Measurements from ENCODE around the gene SNAPIN.

The SNAPIN gene, protein sequence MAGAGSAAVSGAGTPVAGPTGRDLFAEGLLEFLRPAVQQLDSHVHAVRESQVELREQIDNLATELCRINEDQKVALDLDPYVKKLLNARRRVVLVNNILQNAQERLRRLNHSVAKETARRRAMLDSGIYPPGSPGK

DNA sequence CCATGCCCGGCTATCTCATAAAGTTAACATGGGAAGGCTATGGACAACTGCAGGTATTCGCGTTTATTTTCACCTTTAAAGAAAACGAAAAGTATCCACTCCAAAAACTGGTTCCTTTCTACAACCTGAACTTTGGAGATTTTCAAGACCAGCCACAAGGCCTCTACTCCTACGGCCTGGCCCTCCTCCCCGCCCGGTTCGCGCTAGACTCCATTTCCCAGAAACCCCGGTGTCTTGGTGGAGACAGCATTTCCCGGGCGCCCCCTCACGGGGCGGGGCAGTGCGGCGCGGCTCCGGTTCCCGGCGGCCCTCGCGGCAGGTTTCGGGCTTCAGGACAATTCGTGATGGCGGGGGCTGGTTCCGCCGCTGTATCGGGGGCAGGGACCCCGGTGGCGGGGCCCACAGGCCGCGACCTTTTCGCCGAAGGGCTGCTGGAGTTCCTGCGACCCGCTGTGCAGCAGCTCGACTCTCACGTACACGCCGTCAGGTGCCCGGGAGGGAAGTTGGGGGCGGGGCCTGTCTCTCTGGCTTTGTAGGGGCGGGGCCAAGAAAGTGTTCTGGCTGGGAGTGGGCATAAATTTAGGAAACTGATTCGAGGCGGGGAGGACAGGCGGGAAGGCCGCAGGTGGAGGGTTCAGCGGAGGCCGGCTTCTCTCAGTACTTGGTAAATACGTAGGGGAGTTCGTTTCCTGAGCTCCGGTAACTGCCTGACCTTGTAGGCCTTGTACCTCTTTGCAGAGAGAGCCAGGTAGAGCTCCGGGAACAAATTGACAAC is at the start of gene SNAPIN:
Gene SNAPIN (plus strand): TSS at position 304 of the 775 bp plus-strand sequence. CDS start 41 bp downstream, at position 345.
- H3K4me3 ChIP-seq (ENCODE audit: low read length), result peak within 1 kb of the TSS; percentile 90
- H2AFZ ChIP-seq (ENCODE audit: low read depth, low read length), result peak within 1 kb of the TSS; percentile 94
- no peaks in the 10 kb centered on the region for H3K9me3 ChIP-seq (ENCODE audit: low read length)
- peaks cover 31% of the 10 kb centered on the region for H3K36me3 ChIP-seq (ENCODE audit: insufficient read depth, low read length)
- H3K27me3 ChIP-seq (ENCODE audit: insufficient read depth, low read length), result no peaks in the 10 kb centered on the region
- peaks cover 14% of the 10 kb centered on the region for H3K4me1 ChIP-seq (ENCODE audit: insufficient read depth, low read length)

DNA sequence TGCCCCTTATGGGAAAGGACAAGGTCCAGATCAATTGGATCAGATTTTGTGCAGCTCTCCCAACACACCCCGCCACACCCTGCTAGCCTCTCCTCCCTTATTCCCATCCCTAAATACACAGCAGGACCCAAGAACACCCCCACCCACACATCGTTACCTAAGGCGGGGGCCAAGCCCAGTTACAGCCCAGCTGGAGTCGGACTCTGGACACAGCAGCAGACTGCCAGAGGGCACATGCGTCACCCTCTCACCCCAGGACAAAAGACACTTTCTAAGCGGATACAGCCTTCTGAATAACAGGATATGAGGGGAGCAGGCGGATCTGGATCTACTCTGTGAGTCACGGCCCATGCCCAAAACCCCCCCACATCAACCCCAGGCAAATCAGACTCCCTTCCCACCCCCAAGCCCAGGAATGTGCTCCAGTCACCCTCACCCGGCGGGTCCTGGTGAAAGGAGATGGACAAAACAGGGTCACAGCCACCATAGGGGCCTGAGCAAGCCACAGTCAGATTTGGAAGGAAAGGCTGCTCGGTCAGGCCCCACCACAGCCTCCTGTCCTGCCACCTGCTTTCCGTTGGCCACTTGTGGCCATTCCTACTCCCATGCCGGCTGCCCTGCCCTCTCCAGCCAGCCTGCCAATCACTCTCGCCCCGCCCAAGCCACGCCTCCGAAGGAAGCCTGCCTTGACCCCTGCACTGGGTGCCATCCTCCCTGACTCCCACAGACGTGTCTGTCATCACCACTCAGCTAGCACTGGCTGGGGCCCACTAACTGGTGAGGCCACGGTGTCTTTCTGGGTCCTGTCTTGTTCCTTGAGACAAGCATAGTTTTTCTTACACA is 49.5 kb upstream of the SNAPIN start:
- Histone ChIP-seq H3K4me1 (ENCODE audit: insufficient read depth, low read length) (peaks cover 28% of the 10 kb centered on the region), H3K4me3 (ENCODE audit: low read length) (peak overlapping the region; percentile 11), H3K36me3 (ENCODE audit: insufficient read depth, low read length) (no peaks in the 10 kb centered on the region), H3K9me3 (ENCODE audit: low read length) (no peaks in the 10 kb centered on the region), H3K27me3 (ENCODE audit: insufficient read depth, low read length) (no peaks in the 10 kb centered on the region), H2AFZ (ENCODE audit: low read depth, low read length) (peak overlapping the region; percentile 18)

DNA sequence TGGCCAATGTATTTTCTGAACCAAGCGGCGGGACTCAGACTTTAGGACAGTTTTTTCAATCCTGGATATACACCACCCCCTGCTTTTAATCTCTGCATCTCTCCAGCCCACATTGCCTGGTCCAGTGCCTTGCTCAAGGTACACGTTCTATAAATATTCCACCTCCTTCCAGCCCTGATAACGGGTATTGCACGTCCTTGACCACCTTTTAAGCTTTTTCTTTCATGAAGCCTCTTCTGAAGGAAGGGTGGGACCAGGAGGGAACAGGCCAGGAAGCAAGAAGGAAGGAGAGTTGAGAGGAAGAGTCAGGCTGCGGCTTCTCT is 49.0 kb upstream of the SNAPIN start:
- Histone ChIP-seq H3K36me3 (ENCODE audit: insufficient read depth, low read length) (no peaks in the 10 kb centered on the region), H3K4me1 (ENCODE audit: insufficient read depth, low read length) (peaks cover 28% of the 10 kb centered on the region), H2AFZ (ENCODE audit: low read depth, low read length) (no peak overlapping the region), H3K27me3 (ENCODE audit: insufficient read depth, low read length) (no peaks in the 10 kb centered on the region), H3K4me3 (ENCODE audit: low read length) (no peak overlapping the region), H3K9me3 (ENCODE audit: low read length) (no peaks in the 10 kb centered on the region)

DNA sequence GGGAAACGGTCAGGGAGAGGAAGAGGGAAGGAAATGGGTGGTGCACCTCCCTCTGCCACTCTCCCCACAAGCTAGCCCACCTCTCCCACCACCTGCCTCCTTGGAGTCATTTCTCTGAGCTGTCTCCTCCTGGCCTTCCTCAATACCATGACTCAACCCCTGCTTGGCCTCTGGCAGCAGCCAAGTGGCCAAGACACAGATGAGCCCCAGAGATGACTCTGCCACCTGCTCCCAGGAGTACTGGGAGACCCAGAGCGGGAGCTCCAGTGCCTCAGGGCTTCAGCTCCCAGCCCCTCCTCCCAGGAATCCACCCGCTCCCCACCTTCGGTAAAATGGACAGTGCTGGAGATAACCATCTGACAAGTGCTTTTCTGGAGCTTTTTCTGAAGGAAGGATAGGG is 48.2 kb upstream of the SNAPIN start:
- Histone ChIP-seq H3K4me3 (ENCODE audit: low read length) (no peak overlapping the region), H2AFZ (ENCODE audit: low read depth, low read length) (no peak overlapping the region), H3K27me3 (ENCODE audit: insufficient read depth, low read length) (no peaks in the 10 kb centered on the region), H3K9me3 (ENCODE audit: low read length) (no peaks in the 10 kb centered on the region), H3K4me1 (ENCODE audit: insufficient read depth, low read length) (peaks cover 28% of the 10 kb centered on the region), H3K36me3 (ENCODE audit: insufficient read depth, low read length) (no peaks in the 10 kb centered on the region)

DNA sequence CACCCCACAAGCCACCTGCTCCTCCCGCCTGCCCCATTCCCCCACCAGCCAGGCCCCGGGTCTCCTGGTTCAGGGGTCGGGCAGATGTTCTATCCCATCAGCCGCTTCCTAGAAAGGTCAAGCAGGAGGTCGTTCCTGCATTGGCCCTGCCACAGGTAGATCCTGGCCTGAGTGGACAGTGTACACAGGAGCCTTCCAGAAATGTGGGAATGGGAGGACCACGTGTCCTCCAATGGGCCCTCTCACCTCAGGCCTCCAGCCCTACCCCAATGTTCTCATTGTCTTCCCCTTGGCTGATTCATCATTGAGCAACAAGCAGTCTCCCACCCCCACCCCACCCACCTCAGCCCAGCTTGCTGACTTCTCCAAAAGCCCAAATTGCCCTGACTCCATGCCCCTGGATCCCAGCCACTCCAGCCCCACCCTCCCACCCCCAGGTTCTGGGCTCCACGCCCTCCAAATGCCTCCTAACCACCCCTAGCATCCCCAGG is 47.6 kb upstream of the SNAPIN start:
- Histone ChIP-seq H3K27me3 (ENCODE audit: insufficient read depth, low read length) (no peaks in the 10 kb centered on the region), H2AFZ (ENCODE audit: low read depth, low read length) (no peak overlapping the region), H3K4me1 (ENCODE audit: insufficient read depth, low read length) (peaks cover 28% of the 10 kb centered on the region), H3K9me3 (ENCODE audit: low read length) (no peaks in the 10 kb centered on the region), H3K4me3 (ENCODE audit: low read length) (no peak overlapping the region), H3K36me3 (ENCODE audit: insufficient read depth, low read length) (no peaks in the 10 kb centered on the region)

DNA sequence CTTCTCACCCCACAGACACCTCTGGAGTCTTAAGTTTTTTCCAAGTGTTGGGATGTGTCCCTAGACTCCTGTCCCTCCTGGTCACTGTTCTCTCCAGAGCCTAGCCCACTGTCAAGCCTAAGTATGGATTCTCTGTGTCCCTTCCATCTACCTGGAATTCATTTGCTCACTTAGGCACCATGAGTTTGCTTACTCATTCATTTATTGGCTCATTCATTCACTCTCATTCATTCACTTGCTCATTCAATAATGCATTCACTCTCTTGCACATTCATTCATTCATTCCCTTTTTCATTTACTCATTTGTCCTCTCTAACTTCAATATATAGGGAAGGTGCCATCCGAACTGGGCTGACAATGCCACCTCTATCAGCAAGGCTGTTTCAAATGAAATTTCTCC is 47.1 kb upstream of the SNAPIN start:
- Histone ChIP-seq H3K4me3 (ENCODE audit: low read length) (no peak overlapping the region), H3K4me1 (ENCODE audit: insufficient read depth, low read length) (peaks cover 28% of the 10 kb centered on the region), H3K36me3 (ENCODE audit: insufficient read depth, low read length) (no peaks in the 10 kb centered on the region), H2AFZ (ENCODE audit: low read depth, low read length) (no peak overlapping the region), H3K9me3 (ENCODE audit: low read length) (no peaks in the 10 kb centered on the region), H3K27me3 (ENCODE audit: insufficient read depth, low read length) (no peaks in the 10 kb centered on the region)

DNA sequence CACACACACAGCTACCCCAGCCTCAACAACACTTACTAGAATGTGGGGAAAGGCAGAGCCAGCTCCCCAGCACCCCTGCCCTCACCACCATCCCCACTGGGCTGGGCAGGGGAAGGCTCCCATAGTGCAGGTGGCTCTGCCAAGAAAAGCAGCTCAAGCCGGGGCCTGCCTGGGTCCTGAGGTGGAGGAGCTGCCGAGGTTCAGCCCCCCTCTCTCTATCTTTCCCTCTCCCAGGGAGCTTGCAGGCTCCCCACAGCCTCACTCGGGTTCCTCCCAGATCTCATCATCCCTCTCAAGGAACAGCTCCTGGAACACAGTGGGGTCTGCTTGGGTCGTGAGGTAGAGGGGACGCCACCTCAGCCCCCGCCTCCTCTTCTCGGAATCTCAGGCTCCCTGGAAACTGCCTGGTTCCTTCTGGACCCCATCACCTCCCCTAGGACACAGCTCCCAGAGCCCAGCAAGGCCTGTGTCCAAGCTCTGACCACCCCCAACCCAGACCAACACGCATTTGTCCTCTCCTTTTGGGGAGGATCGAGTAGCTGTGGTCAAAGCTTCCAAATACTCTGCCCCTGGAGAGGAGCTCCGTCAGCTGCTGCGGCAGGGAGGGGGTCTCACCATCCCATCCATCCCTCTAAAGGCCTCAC is 46.3 kb upstream of the SNAPIN start:
- no peaks in the 10 kb centered on the region for H3K27me3 ChIP-seq (ENCODE audit: insufficient read depth, low read length)
- H3K4me3 ChIP-seq (ENCODE audit: low read length), result peak overlapping the region; percentile 13
- no peaks in the 10 kb centered on the region for H3K9me3 ChIP-seq (ENCODE audit: low read length)
- H3K4me1 ChIP-seq (ENCODE audit: insufficient read depth, low read length), result peaks cover 28% of the 10 kb centered on the region
- H2AFZ ChIP-seq (ENCODE audit: low read depth, low read length), result peak overlapping the region; percentile 8
- no peaks in the 10 kb centered on the region for H3K36me3 ChIP-seq (ENCODE audit: insufficient read depth, low read length)

DNA sequence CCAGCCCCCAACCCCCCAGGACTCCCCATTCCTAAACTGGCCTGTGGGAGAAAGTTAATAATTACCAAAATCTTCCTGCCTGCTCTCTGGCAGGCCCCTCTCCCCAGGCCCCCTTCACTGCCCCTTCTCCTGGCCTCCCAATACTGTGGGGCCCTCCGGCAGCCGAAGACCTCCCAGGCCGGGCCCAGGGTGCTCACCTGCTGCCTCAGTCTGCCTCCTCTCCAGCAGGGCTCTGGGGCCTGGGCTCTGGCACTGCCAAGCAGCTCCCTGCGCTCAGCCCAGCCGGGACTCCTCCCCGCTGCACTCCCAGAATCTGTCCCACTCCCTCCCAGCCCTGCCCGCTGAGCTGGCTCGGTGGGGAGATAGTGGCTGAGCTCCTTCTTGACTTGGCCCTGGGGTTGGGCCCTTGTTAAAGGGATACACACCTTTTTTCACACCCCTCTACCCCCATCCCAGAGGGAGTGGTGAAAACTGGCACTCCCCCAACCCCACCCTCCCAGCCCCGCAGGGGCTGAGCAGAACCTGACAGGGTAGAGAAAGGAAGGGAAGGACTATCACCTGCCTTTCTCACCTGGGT is 45.7 kb upstream of the SNAPIN start, which contains the start of gene S100A16:
Gene S100A16 (minus strand): TSS at position 383 of the 577 bp plus-strand sequence. CDS start 4,986 bp downstream, outside the sequence.
- peak within 1 kb of the TSS; percentile 13 for H3K4me3 ChIP-seq (ENCODE audit: low read length)
- peak within 1 kb of the TSS; percentile 8 for H2AFZ ChIP-seq (ENCODE audit: low read depth, low read length)
- no peaks in the 10 kb centered on the region for H3K36me3 ChIP-seq (ENCODE audit: insufficient read depth, low read length)
- H3K27me3 ChIP-seq (ENCODE audit: insufficient read depth, low read length), result no peaks in the 10 kb centered on the region
- H3K4me1 ChIP-seq (ENCODE audit: insufficient read depth, low read length), result peaks cover 28% of the 10 kb centered on the region
- H3K9me3 ChIP-seq (ENCODE audit: low read length), result no peaks in the 10 kb centered on the region

DNA sequence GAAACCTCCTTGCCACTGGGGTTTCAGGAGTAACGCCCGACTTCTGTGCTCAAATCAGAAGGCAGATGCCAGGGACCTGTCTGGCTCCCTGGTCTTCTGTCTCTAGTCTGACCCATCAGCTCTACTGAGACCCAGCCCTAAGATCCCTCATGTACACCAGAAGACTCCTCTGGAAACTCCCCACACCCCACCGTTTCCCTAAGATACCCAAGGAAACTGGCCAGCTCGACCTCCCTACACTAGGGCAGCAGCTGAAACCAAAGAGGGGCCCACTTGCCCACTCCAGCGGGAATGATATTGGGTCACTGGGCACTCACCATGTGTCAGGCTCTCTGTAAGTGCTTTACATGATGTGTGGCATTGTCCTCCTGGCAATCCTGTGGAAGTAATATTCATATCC is 45.1 kb upstream of the SNAPIN start:
- Histone ChIP-seq H3K36me3 (ENCODE audit: insufficient read depth, low read length) (no peaks in the 10 kb centered on the region), H3K4me3 (ENCODE audit: low read length) (no peak overlapping the region), H3K9me3 (ENCODE audit: low read length) (no peaks in the 10 kb centered on the region), H2AFZ (ENCODE audit: low read depth, low read length) (no peak overlapping the region), H3K27me3 (ENCODE audit: insufficient read depth, low read length) (no peaks in the 10 kb centered on the region), H3K4me1 (ENCODE audit: insufficient read depth, low read length) (peaks cover 24% of the 10 kb centered on the region)

DNA sequence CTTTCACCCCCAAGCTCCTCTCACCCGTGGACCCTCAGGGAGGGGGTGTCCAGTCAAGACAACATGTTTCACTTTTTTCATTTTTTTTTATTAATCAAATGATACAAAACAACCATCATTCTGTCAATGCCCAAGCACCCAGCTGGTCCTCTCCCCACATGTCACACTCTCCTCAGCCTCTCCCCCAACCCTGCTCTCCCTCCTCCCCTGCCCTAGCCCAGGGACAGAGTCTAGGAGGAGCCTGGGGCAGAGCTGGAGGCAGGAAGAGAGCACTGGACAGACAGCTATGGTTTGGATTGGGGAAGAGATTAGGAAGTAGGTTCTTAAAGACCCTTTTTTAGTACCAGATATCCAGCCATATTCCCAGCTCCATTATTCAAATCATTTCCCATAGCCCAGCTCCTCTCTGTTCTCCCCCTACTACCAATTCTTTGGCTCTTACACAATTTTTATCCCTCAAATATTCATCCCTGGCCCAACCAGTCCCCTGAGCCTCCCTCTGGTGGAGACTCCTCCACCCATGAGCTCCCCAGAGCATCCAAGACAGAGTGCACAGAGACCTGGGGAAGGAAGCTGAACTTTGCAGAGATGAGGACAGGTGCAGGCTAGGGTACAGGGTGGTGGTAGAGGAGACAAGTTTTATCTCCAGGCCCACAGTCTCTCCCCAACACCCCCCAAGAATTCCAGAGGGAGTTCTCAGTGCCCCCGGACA is 44.2 kb upstream of the SNAPIN start:
- Histone ChIP-seq H3K4me1 (ENCODE audit: insufficient read depth, low read length) (peaks cover 15% of the 10 kb centered on the region), H3K27me3 (ENCODE audit: insufficient read depth, low read length) (no peaks in the 10 kb centered on the region), H2AFZ (ENCODE audit: low read depth, low read length) (no peak overlapping the region), H3K4me3 (ENCODE audit: low read length) (no peak overlapping the region), H3K36me3 (ENCODE audit: insufficient read depth, low read length) (peaks cover 4% of the 10 kb centered on the region), H3K9me3 (ENCODE audit: low read length) (no peaks in the 10 kb centered on the region)

DNA sequence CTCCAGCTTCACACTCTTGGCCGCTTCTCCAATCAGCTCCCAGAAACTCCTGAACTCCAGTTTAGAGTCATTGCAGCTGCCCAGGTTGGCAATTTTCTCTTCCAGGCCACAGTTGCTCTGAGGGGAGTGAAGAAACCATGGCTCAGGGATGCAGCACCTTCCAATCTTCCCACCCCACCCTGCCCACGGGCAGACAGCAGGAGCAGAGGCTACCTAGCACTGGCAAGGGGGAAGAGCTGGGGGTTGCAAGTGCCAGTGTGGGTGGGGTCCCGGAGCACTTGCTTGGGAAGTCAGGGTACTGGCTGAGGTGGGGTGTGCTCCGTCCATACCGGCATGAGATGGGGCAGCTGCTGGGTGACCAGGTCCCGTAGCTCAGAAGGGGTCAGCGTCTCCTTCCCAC is 43.6 kb upstream of the SNAPIN start:
- no peaks in the 10 kb centered on the region for H3K27me3 ChIP-seq (ENCODE audit: insufficient read depth, low read length)
- peaks cover 4% of the 10 kb centered on the region for H3K9me3 ChIP-seq (ENCODE audit: low read length)

DNA sequence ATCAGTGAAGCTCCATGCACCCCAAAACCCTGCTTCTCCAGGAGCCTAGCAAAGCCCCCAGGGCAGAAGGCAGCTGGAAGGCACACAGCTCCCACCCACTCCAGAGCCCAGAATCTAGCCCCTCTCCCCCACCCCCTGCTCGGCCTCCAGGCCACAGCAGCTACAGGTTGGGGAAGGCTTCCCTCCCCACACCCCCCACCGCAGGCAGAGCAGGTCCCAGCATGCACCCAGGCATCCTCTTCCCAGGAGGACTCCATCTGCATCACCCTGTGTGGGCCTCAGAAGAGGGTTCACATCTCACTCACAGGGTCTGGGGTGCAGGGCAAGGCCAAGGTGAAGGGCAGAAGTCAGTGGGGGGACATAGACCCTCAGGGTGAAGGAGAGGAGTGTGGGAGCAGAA is 43.1 kb upstream of the SNAPIN start:
- Histone ChIP-seq H3K36me3 (ENCODE audit: insufficient read depth, low read length) (peaks cover 9% of the 10 kb centered on the region), H3K27me3 (ENCODE audit: insufficient read depth, low read length) (no peaks in the 10 kb centered on the region), H3K9me3 (ENCODE audit: low read length) (peaks cover 4% of the 10 kb centered on the region), H2AFZ (ENCODE audit: low read depth, low read length) (no peak overlapping the region), H3K4me3 (ENCODE audit: low read length) (no peak overlapping the region), H3K4me1 (ENCODE audit: insufficient read depth, low read length) (peaks cover 11% of the 10 kb centered on the region)

More for the DNA sequence above, 43.6 kb upstream of the SNAPIN start:
- Histone ChIP-seq H2AFZ (ENCODE audit: low read depth, low read length) (no peak overlapping the region), H3K36me3 (ENCODE audit: insufficient read depth, low read length) (peaks cover 8% of the 10 kb centered on the region), H3K4me3 (ENCODE audit: low read length) (no peak overlapping the region), H3K4me1 (ENCODE audit: insufficient read depth, low read length) (peaks cover 11% of the 10 kb centered on the region)
